ENCODE results near the gene TBC1D24. TPM values are rescaled to one million over a fixed set of nuclear protein-coding genes. Genes with fewer than 3 reads are reported as not detected.

Gene TBC1D24
- polyA plus RNA-seq, 1 donor (not counting 4 experiments of a cell fraction or from before 2014, with no cell fraction given): 3.0 TPM

- peaks cover 3% of the 10 kb centered on the region for H4K20me1 ChIP-seq (ENCODE audit: control insufficient read depth, extremely low read depth, insufficient read depth, low read length)
- dilution Hi-C loops (cut with MboI; ENCODE audit: extremely low pct_ligation_motif_present, low sequenced_read_pairs): no loop called here
- no peak overlapping the region for H3K27ac ChIP-seq (ENCODE audit: control insufficient read depth, insufficient read depth, low read length)
- H2AFZ ChIP-seq (ENCODE audit: control insufficient read depth, low read length): no peak overlapping the region
- no peak overlapping the region for H3K4me2 ChIP-seq (ENCODE audit: control insufficient read depth, extremely low read depth, insufficient read depth, low read depth, low read length)
- H3K36me3 ChIP-seq (ENCODE audit: control insufficient read depth in 2 of 2, extremely low read depth in 1 of 2, insufficient read depth in 2 of 2, low read length in 2 of 2): peaks cover 0 to 11% of the 10 kb centered on the region in 2 experiments
- no peaks in the 10 kb centered on the region for H3K9me3 ChIP-seq (ENCODE audit: control insufficient read depth, low read depth, low read length)
- TF ChIP-seq EZH2 (IDR thresholded peaks at IDR 0.05; ENCODE audit: low read length): no peak
- no peaks in the 10 kb centered on the region for H3K79me2 ChIP-seq (ENCODE audit: control insufficient read depth, insufficient read depth, low read length)
- no peak for FAIRE-seq
- no peak overlapping the region for H3K4me3 ChIP-seq (ENCODE audit: control insufficient read depth in 2 of 3, extremely low read depth in 1 of 3, insufficient read depth in 2 of 3, low read depth in 1 of 3, low read length in 3 of 3)
- H3K4me1 ChIP-seq (ENCODE audit: control insufficient read depth, extremely low read depth, insufficient read depth, low read length): peaks cover 9% of the 10 kb centered on the region
- DNase-seq (ENCODE audit: low read depth, low spot score): no peak
- no peaks in the 10 kb centered on the region for H3K27me3 ChIP-seq (ENCODE audit: control insufficient read depth, extremely low read depth, insufficient read depth, low read length)
- no peak overlapping the region for H3K9ac ChIP-seq (ENCODE audit: control insufficient read depth, extremely low read depth, insufficient read depth, low read length)
- no peaks in the 10 kb centered on the region for H3K9me1 ChIP-seq (ENCODE audit: control insufficient read depth, extremely low read depth, insufficient read depth, low read length)
Observed at GRCh38 chr16:2492292-2492691, 17.4 kb downstream of the TBC1D24 start.

- TF ChIP-seq CTCF (optimal IDR thresholded peaks at IDR 0.05 in 1 of 3, IDR thresholded peaks at IDR 0.05 in 1 of 3, conservative IDR thresholded peaks at IDR 0.05 in 1 of 3; ENCODE audit: extremely low read depth in 1 of 3, insufficient read depth in 2 of 3, low read length in 3 of 3): no peak
- TF ChIP-seq EZH2 (IDR thresholded peaks at IDR 0.05; ENCODE audit: low read length): no peak
- peaks cover 13% of the 10 kb centered on the region for H3K4me1 ChIP-seq (ENCODE audit: control insufficient read depth, extremely low read depth, insufficient read depth, low read length)
- FAIRE-seq: no peak
Observed at GRCh38 chr16:2493605-2494004, 18.7 kb downstream of the TBC1D24 start.

GRCh38 chr16:2494616-2495015 is 19.7 kb downstream of the TBC1D24 start:
- H3K4me2 ChIP-seq (ENCODE audit: control insufficient read depth, extremely low read depth, insufficient read depth, low read depth, low read length): no peak overlapping the region
- no peak overlapping the region for H2AFZ ChIP-seq (ENCODE audit: control insufficient read depth, low read length)
- peaks cover 3% of the 10 kb centered on the region for H4K20me1 ChIP-seq (ENCODE audit: control insufficient read depth, extremely low read depth, insufficient read depth, low read length)
- DNase-seq (ENCODE audit: low read depth, low spot score) (no peak), FAIRE-seq (no peak)
- peaks cover 0 to 11% of the 10 kb centered on the region in 2 experiments for H3K36me3 ChIP-seq (ENCODE audit: control insufficient read depth in 2 of 2, extremely low read depth in 1 of 2, insufficient read depth in 2 of 2, low read length in 2 of 2)
- H3K27ac ChIP-seq (ENCODE audit: control insufficient read depth, insufficient read depth, low read length): no peak overlapping the region
- H3K4me3 ChIP-seq (ENCODE audit: control insufficient read depth in 2 of 3, extremely low read depth in 1 of 3, insufficient read depth in 2 of 3, low read depth in 1 of 3, low read length in 3 of 3): no peak overlapping the region
- no peaks in the 10 kb centered on the region for H3K27me3 ChIP-seq (ENCODE audit: control insufficient read depth, extremely low read depth, insufficient read depth, low read length)
- dilution Hi-C loops (cut with MboI; ENCODE audit: extremely low pct_ligation_motif_present, low sequenced_read_pairs): no loop called here
- no peaks in the 10 kb centered on the region for H3K9me1 ChIP-seq (ENCODE audit: control insufficient read depth, extremely low read depth, insufficient read depth, low read length)
- H3K79me2 ChIP-seq (ENCODE audit: control insufficient read depth, insufficient read depth, low read length): no peaks in the 10 kb centered on the region
- TF ChIP-seq EZH2 (IDR thresholded peaks at IDR 0.05; ENCODE audit: low read length): no peak
- TF ChIP-seq CTCF (optimal IDR thresholded peaks at IDR 0.05 in 1 of 3, IDR thresholded peaks at IDR 0.05 in 1 of 3, conservative IDR thresholded peaks at IDR 0.05 in 1 of 3; ENCODE audit: extremely low read depth in 1 of 3, insufficient read depth in 2 of 3, low read length in 3 of 3): no peak
- H3K9ac ChIP-seq (ENCODE audit: control insufficient read depth, extremely low read depth, insufficient read depth, low read length): no peak overlapping the region
- H3K4me1 ChIP-seq (ENCODE audit: control insufficient read depth, extremely low read depth, insufficient read depth, low read length): peaks cover 19% of the 10 kb centered on the region
- H3K9me3 ChIP-seq (ENCODE audit: control insufficient read depth, low read depth, low read length): no peaks in the 10 kb centered on the region

More at GRCh38 chr16:2493605-2494004, 18.7 kb downstream of the TBC1D24 start:
- H3K4me2 ChIP-seq (ENCODE audit: control insufficient read depth, extremely low read depth, insufficient read depth, low read depth, low read length): no peak overlapping the region
- no peaks in the 10 kb centered on the region for H3K27me3 ChIP-seq (ENCODE audit: control insufficient read depth, extremely low read depth, insufficient read depth, low read length)
- peaks cover 3% of the 10 kb centered on the region for H4K20me1 ChIP-seq (ENCODE audit: control insufficient read depth, extremely low read depth, insufficient read depth, low read length)
- DNase-seq (ENCODE audit: low read depth, low spot score): no peak
- H2AFZ ChIP-seq (ENCODE audit: control insufficient read depth, low read length): no peak overlapping the region
- H3K27ac ChIP-seq (ENCODE audit: control insufficient read depth, insufficient read depth, low read length): no peak overlapping the region
- no peaks in the 10 kb centered on the region for H3K79me2 ChIP-seq (ENCODE audit: control insufficient read depth, insufficient read depth, low read length)
- H3K36me3 ChIP-seq (ENCODE audit: control insufficient read depth in 2 of 2, extremely low read depth in 1 of 2, insufficient read depth in 2 of 2, low read length in 2 of 2): peaks cover 0 to 11% of the 10 kb centered on the region in 2 experiments
- dilution Hi-C loops (cut with MboI; ENCODE audit: extremely low pct_ligation_motif_present, low sequenced_read_pairs): no loop called here
- H3K4me3 ChIP-seq (ENCODE audit: control insufficient read depth in 2 of 3, extremely low read depth in 1 of 3, insufficient read depth in 2 of 3, low read depth in 1 of 3, low read length in 3 of 3): no peak overlapping the region
- H3K9me3 ChIP-seq (ENCODE audit: control insufficient read depth, low read depth, low read length): no peaks in the 10 kb centered on the region
- H3K9me1 ChIP-seq (ENCODE audit: control insufficient read depth, extremely low read depth, insufficient read depth, low read length): no peaks in the 10 kb centered on the region
- H3K9ac ChIP-seq (ENCODE audit: control insufficient read depth, extremely low read depth, insufficient read depth, low read length): no peak overlapping the region
